Measurements from ENCODE around the gene PLCL2. TPM values are rescaled to one million over a fixed set of nuclear protein-coding genes. Genes with fewer than 3 reads are reported as not detected.
"Not testable (repeated sequence)": the region's sequence is repeated elsewhere in the genome, so short reads cannot be mapped to it uniquely, and the experiment has no call there.

PLCL2 gene
- total RNA-seq, 1 donor from 2014 or later = 0.85 TPM

DNA sequence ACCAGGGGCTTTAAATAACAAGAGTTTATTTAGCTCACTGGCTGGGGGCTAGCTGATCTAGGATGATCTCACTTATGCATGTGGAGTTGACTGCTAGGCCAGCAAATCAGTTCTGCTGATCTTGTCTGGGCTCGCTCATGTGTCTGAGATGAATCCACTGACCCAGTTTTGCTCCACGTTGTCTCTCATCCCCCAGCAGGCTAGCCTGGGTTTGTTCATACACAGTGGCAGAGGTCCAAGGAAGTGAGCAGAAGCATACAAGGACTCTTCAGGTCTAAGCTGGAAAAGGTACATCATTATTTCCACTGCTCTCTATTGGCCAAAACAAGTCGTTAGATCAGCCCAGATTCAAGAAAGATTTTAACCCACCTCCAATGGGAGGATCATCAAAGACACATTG is 238.0 kb downstream of the PLCL2 start:
- H3K27me3 Mint-ChIP-seq (ENCODE audit: low read depth) = no peaks in the 10 kb centered on the region
- H3K36me3 Mint-ChIP-seq (ENCODE audit: low read depth) = no peaks in the 10 kb centered on the region
- H3K4me3 Mint-ChIP-seq (ENCODE audit: unreplicated experiment) = no peak overlapping the region
- H3K9me3 Mint-ChIP-seq (ENCODE audit: low read depth) = peaks cover 5% of the 10 kb centered on the region
- no peaks in the 10 kb centered on the region for H3K4me1 Mint-ChIP-seq (ENCODE audit: low read depth)
- DNase-seq (ENCODE audit: low spot score) = no peak
- H3K27ac Mint-ChIP-seq (ENCODE audit: unreplicated experiment) = no peak overlapping the region
- no peak for TF ChIP-seq CTCF (IDR thresholded peaks at IDR 0.05)

DNA sequence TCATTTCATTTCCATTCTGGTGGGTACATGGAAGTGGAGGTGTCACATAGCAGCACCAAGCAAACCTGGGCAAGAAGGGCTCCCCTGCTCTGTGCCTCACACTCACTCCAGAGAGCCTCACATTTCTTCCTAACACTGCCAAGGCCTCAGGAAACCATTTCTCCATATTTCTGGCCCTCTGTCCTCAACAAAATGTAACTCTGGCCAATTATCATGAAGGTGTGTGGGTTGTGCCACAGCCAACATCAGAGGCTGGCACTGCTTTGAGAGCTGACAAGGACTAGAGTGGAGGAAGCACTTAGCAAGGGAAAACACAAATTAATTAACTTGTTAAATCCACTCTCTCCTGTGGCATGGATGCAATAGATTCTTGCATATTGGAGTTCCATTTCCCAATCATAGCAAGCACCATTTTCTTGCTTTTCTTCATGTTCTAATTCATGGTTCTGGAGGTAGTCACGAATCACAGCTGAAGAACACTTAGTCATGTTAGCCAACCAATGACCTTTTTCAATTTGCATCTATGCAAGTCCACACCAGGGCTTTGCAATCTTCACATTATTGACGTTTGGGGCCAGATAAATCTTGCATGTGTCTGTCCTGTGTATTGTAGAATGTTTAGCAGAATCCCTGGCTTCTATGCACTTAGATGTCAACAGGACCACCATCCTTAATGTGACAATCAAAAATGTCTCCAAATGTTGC is 241.1 kb downstream of the PLCL2 start:
- Mint-ChIP-seq H3K27ac (ENCODE audit: unreplicated experiment) (no peak overlapping the region), H3K4me3 (ENCODE audit: unreplicated experiment) (no peak overlapping the region), H3K9me3 (ENCODE audit: low read depth) (peaks cover 8% of the 10 kb centered on the region), H3K36me3 (ENCODE audit: low read depth) (no peaks in the 10 kb centered on the region), H3K27me3 (ENCODE audit: low read depth) (no peaks in the 10 kb centered on the region), H3K4me1 (ENCODE audit: low read depth) (no peaks in the 10 kb centered on the region)
- DNase-seq (ENCODE audit: low spot score) = no peak
- TF ChIP-seq CTCF (IDR thresholded peaks at IDR 0.05) = no peak

GRCh38 chr3:17128671-17129070 is 243.9 kb downstream of the PLCL2 start:
- not testable (repeated sequence) for H3K36me3 Mint-ChIP-seq (ENCODE audit: low read depth); DNase-seq (ENCODE audit: low spot score); H3K4me1 Mint-ChIP-seq (ENCODE audit: low read depth); H3K27me3 Mint-ChIP-seq (ENCODE audit: low read depth); H3K9me3 Mint-ChIP-seq (ENCODE audit: low read depth); H3K4me3 Mint-ChIP-seq (ENCODE audit: unreplicated experiment); H3K27ac Mint-ChIP-seq (ENCODE audit: unreplicated experiment)

GRCh38 chr3:17129556-17129955 is 244.8 kb downstream of the PLCL2 start:
- TF ChIP-seq CTCF (IDR thresholded peaks at IDR 0.05) = no peak
- no peaks in the 10 kb centered on the region for H3K27me3 Mint-ChIP-seq (ENCODE audit: low read depth)
- no peak overlapping the region for H3K27ac Mint-ChIP-seq (ENCODE audit: unreplicated experiment)
- no peaks in the 10 kb centered on the region for H3K36me3 Mint-ChIP-seq (ENCODE audit: low read depth)
- H3K9me3 Mint-ChIP-seq (ENCODE audit: low read depth) = peaks cover 3% of the 10 kb centered on the region
- no peak for DNase-seq (ENCODE audit: low spot score)
- H3K4me3 Mint-ChIP-seq (ENCODE audit: unreplicated experiment) = no peak overlapping the region
- H3K4me1 Mint-ChIP-seq (ENCODE audit: low read depth) = no peaks in the 10 kb centered on the region

DNA sequence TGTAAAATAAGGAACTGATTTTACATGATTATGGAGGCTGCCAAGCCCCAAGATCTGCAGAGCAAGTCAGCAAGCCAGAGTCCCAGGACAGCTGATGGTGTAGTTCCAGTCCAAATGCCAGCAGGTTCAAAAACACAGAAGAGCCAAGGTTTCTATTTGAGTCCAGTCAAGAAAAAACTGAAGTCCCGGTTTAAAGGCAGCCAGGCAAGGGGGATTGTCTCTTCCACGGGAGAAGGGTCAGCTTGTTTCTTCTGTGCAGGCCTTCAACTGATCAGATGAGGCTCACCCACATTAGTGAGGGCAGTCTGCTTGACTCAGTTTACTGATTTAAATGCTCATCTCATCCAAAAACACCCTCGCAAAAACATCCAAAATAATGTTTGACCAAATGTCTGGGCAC is 246.2 kb downstream of the PLCL2 start:
- DNase-seq (ENCODE audit: low spot score) = no peak
- Mint-ChIP-seq H3K4me1 (ENCODE audit: low read depth) (no peaks in the 10 kb centered on the region), H3K27ac (ENCODE audit: unreplicated experiment) (no peak overlapping the region), H3K9me3 (ENCODE audit: low read depth) (peaks cover 7% of the 10 kb centered on the region), H3K27me3 (ENCODE audit: low read depth) (no peaks in the 10 kb centered on the region), H3K4me3 (ENCODE audit: unreplicated experiment) (no peak overlapping the region), H3K36me3 (ENCODE audit: low read depth) (no peaks in the 10 kb centered on the region)
- TF ChIP-seq CTCF (IDR thresholded peaks at IDR 0.05) = no peak
